K562 (cell line): Measurements from ENCODE around the gene MYOM1. TPM values are rescaled to one million over a fixed set of nuclear protein-coding genes. Genes with fewer than 3 reads are reported as not detected.
A peak's percentile ranks its signal among the peaks of the same experiment; 100 is the strongest.

Experiments
- ATF3 ChIP-seq, 2 experiments: fragments of 450-650 bp in 1 of 2; sonication (generic) in 1 of 2; formaldehyde crosslinking in 1 of 2; IDR thresholded peaks in 1 of 2; conservative IDR thresholded peaks in 1 of 2; 2 replicates each; pipeline versions ENCODE4 v1.6.1 to v1.8.1; 2016 to 2023; ENCODE audit warnings: mild to moderate bottlenecking in 2 of 2, moderate library complexity in 2 of 2, inconsistent platforms in 1 of 2, missing genetic modification reagents in 1 of 2
- BHLHE40 ChIP-seq: IDR thresholded peaks from 2 replicates; pipeline ENCODE4 v1.6.1; 2011; ENCODE audit warnings: low read length, improper control_type of control experiment
- CEBPG ChIP-seq, 3 experiments: fragments of 200-800 bp in 1 of 3; sonication (Bioruptor generic) in 1 of 3; sonication (generic) in 1 of 3; formaldehyde crosslinking in 1 of 3; IDR thresholded peaks in 2 of 3; conservative IDR thresholded peaks in 1 of 3; 2 replicates each; pipeline versions ENCODE4 v1.6.1 to v1.8.0; 2016 to 2022; ENCODE audit warnings: missing compliant biosample characterization in 2 of 3, missing genetic modification characterization in 2 of 3, mild to moderate bottlenecking in 1 of 3, missing genetic modification reagents in 1 of 3
- ESRRA ChIP-seq: fragments of 450-650 bp; IDR thresholded peaks from 2 replicates; pipeline ENCODE4 v1.6.1; 2014; ENCODE audit warnings: low read depth, mild to moderate bottlenecking, moderate library complexity, borderline replicate concordance
- FOSL1 ChIP-seq: fragments of 200-800 bp; sonication (Bioruptor generic); conservative IDR thresholded peaks from 2 replicates; pipeline ENCODE4 v1.6.1; 2016; ENCODE audit warnings: missing genetic modification characterization, missing compliant biosample characterization
- JUND ChIP-seq, 2 experiments: IDR thresholded peaks; 2 replicates in 1 of 2; 3 replicates in 1 of 2; pipeline ENCODE4 v1.6.1; 2011; ENCODE audit warnings: borderline replicate concordance in 2 of 2, low read depth in 2 of 2, low read length in 2 of 2, improper control_type of control experiment in 1 of 2, missing biosample characterization in 1 of 2, missing genetic modification characterization in 1 of 2, missing genetic modification reagents in 1 of 2
- NR2C1 ChIP-seq, 2 experiments: fragments of 450-650 bp; IDR thresholded peaks; 2 replicates each; pipeline ENCODE4 v1.6.1; 2017; ENCODE audit warnings: mild to moderate bottlenecking in 2 of 2, antibody characterized with exemption in 1 of 2, inconsistent platforms in 1 of 2, missing compliant biosample characterization in 1 of 2, missing genetic modification characterization in 1 of 2
- POLR2B ChIP-seq: fragments of 450-650 bp; IDR thresholded peaks from 2 replicates; pipeline ENCODE4 v1.6.1; 2018; ENCODE audit warnings: low read depth; ENCODE audit not compliant: partially characterized antibody
- SMAD4 ChIP-seq: fragments of 250-450 bp; sonication (Bioruptor Pico); conservative IDR thresholded peaks from 2 replicates; pipeline ENCODE4 v1.8.0; 2021; ENCODE audit warnings: inconsistent platforms, mild to moderate bottlenecking, moderate library complexity
- SOX6 ChIP-seq: fragments of 450-650 bp; IDR thresholded peaks from 2 replicates; pipeline ENCODE4 v1.6.1; 2014; ENCODE audit warnings: mild to moderate bottlenecking
- TAF15 ChIP-seq: fragments of 200-400 bp; formaldehyde crosslinking; IDR thresholded peaks from 2 replicates; pipeline ENCODE4 v1.6.1; 2017; ENCODE audit warnings: mild to moderate bottlenecking, low read depth, low read length, moderate library complexity
- ZNF384 ChIP-seq: IDR thresholded peaks from 2 replicates; pipeline ENCODE4 v1.6.1; 2012; ENCODE audit warnings: low read depth, low read length, improper control_type of control experiment
- polyA plus RNA-seq, 8 experiments: library from polyadenylated mRNA; depleted of rRNA in 4 of 8; stranded (reverse) in 5 of 8; unstranded in 3 of 8; fragments of >200 nt; fragmentation: Nextera tagmentation in 2 of 8; fragmentation: Illumina TruSeq in 1 of 8; extraction: Ambion mirVana in 2 of 8; extraction: Trizol in 1 of 8; gene quantifications; 2 replicates each; pipeline versions ENCODE4 v1.2.1 to v1.2.3, GENCODE V29; 2011 to 2014; ENCODE audit warnings: inconsistent platforms in 1 of 8, missing spikeins in 1 of 8
- total RNA-seq, 7 experiments: library from RNA; depleted of rRNA in 6 of 7; stranded (reverse); fragments of >200 nt in 6 of 7; fragmentation: Illumina TruSeq in 2 of 7; extraction: Trizol in 2 of 7; gene quantifications; 2 replicates each; pipeline versions ENCODE4 v1.2.1 to v1.2.3, GENCODE V29; 2011 to 2021; ENCODE audit warnings: low replicate concordance in 1 of 7
- TF ChIP-seq, protein P1 (sequence below): IDR thresholded peaks from 2 replicates; pipeline ENCODE4 v1.6.1; 2011; ENCODE audit warnings: borderline replicate concordance, low read depth, mild to moderate bottlenecking, moderate library complexity, low read length; ENCODE audit not compliant: insufficient read depth, poor library complexity, severe bottlenecking
- TF ChIP-seq, protein P2 (sequence below): fragments of 200-800 bp; sonication (Bioruptor generic); IDR thresholded peaks from 2 replicates; pipeline ENCODE4 v1.6.1; 2016; ENCODE audit warnings: missing genetic modification characterization, missing compliant biosample characterization

Gene MYOM1
- total and polyA plus RNA-seq, 9 of the 15 experiments (the other 6 are each of a cell fraction or from before 2014, with no cell fraction given) = 0.01 to 0.62 (median 0.25) TPM

- TF ChIP-seq, protein P1, sequence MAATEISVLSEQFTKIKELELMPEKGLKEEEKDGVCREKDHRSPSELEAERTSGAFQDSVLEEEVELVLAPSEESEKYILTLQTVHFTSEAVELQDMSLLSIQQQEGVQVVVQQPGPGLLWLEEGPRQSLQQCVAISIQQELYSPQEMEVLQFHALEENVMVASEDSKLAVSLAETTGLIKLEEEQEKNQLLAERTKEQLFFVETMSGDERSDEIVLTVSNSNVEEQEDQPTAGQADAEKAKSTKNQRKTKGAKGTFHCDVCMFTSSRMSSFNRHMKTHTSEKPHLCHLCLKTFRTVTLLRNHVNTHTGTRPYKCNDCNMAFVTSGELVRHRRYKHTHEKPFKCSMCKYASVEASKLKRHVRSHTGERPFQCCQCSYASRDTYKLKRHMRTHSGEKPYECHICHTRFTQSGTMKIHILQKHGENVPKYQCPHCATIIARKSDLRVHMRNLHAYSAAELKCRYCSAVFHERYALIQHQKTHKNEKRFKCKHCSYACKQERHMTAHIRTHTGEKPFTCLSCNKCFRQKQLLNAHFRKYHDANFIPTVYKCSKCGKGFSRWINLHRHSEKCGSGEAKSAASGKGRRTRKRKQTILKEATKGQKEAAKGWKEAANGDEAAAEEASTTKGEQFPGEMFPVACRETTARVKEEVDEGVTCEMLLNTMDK = no peak
- TF ChIP-seq CEBPG (CRISPR knock-in tag; IDR thresholded peaks at IDR 0.05) = no peak
- TF ChIP-seq CEBPG (tag; conservative IDR thresholded peaks at IDR 0.05 in 1 of 2, IDR thresholded peaks at IDR 0.05 in 1 of 2) = peak in 1 of 2 experiments; percentile 62; a peak in 2 of 4 replicates
- TF ChIP-seq, protein P2, sequence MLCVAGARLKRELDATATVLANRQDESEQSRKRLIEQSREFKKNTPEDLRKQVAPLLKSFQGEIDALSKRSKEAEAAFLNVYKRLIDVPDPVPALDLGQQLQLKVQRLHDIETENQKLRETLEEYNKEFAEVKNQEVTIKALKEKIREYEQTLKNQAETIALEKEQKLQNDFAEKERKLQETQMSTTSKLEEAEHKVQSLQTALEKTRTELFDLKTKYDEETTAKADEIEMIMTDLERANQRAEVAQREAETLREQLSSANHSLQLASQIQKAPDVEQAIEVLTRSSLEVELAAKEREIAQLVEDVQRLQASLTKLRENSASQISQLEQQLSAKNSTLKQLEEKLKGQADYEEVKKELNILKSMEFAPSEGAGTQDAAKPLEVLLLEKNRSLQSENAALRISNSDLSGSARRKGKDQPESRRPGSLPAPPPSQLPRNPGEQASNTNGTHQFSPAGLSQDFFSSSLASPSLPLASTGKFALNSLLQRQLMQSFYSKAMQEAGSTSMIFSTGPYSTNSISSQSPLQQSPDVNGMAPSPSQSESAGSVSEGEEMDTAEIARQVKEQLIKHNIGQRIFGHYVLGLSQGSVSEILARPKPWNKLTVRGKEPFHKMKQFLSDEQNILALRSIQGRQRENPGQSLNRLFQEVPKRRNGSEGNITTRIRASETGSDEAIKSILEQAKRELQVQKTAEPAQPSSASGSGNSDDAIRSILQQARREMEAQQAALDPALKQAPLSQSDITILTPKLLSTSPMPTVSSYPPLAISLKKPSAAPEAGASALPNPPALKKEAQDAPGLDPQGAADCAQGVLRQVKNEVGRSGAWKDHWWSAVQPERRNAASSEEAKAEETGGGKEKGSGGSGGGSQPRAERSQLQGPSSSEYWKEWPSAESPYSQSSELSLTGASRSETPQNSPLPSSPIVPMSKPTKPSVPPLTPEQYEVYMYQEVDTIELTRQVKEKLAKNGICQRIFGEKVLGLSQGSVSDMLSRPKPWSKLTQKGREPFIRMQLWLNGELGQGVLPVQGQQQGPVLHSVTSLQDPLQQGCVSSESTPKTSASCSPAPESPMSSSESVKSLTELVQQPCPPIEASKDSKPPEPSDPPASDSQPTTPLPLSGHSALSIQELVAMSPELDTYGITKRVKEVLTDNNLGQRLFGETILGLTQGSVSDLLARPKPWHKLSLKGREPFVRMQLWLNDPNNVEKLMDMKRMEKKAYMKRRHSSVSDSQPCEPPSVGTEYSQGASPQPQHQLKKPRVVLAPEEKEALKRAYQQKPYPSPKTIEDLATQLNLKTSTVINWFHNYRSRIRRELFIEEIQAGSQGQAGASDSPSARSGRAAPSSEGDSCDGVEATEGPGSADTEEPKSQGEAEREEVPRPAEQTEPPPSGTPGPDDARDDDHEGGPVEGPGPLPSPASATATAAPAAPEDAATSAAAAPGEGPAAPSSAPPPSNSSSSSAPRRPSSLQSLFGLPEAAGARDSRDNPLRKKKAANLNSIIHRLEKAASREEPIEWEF (CRISPR knock-in tag) = no peak
- 0 out of 2 replicates have a peak, but pooled peaks have one; percentile 55 for TF ChIP-seq BHLHE40
- TF ChIP-seq JUND (IDR thresholded peaks at IDR 0.05; ENCODE audit: borderline replicate concordance, low read depth, low read length) = peak; percentile 72; the same call in 1 of the 2 replicates
- peak; percentile 21; the same call in 1 of the 3 replicates for TF ChIP-seq JUND (tag; IDR thresholded peaks at IDR 0.05; ENCODE audit: borderline replicate concordance, low read depth, low read length)
- 0 out of 2 replicates have a peak, but pooled peaks have one; percentile 19 for TF ChIP-seq SMAD4
- TF ChIP-seq FOSL1 (tag) = peak; percentile 88
- 0 out of 2 replicates have a peak, but pooled peaks have one; percentile 15 for TF ChIP-seq ESRRA
- TF ChIP-seq POLR2B = no peak
- TF ChIP-seq SOX6 = peak; percentile 56
- TF ChIP-seq ZNF384 = peak; percentile 65
- TF ChIP-seq ATF3 (IDR thresholded peaks at IDR 0.05) = peak; percentile 57; the same call in 1 of the 2 replicates
- TF ChIP-seq ATF3 (CRISPR knock-in tag; conservative IDR thresholded peaks at IDR 0.05) = no peak
- TF ChIP-seq TAF15 = no peak
- TF ChIP-seq NR2C1 (IDR thresholded peaks at IDR 0.05) = no peak
- TF ChIP-seq NR2C1 (tag; IDR thresholded peaks at IDR 0.05) = 0 out of 2 replicates have a peak, but pooled peaks have one; percentile 25
Measured at GRCh38 chr18:3119401-3120341, 100.1 kb downstream of the MYOM1 start (continued).
